ENCODE data around the gene TSHZ2.

The TSHZ2 gene

GRCh38 chr20:53244711-53245110 is 272.6 kb downstream of the TSHZ2 start:
- no peak for DNase-seq (ENCODE audit: low spot score)

GRCh38 chr20:53245574-53245973 is 273.4 kb downstream of the TSHZ2 start:
- DNase-seq (ENCODE audit: low spot score) = no peak

- no peak for DNase-seq (ENCODE audit: low spot score)
These were observed 275.4 kb downstream of the TSHZ2 start for GRCh38 chr20:53247468-53248103.

- no peak for DNase-seq (ENCODE audit: low spot score)
These were observed 278.3 kb downstream of the TSHZ2 start for GRCh38 chr20:53250456-53250855.

GRCh38 chr20:53252002-53252401 is 279.8 kb downstream of the TSHZ2 start:
- no peak for DNase-seq (ENCODE audit: low spot score)

GRCh38 chr20:53253668-53254067 is 281.5 kb downstream of the TSHZ2 start:
- DNase-seq (ENCODE audit: low spot score) = no peak

- no peak for DNase-seq (ENCODE audit: low spot score)
These were observed 283.0 kb downstream of the TSHZ2 start for GRCh38 chr20:53255102-53255710.

- DNase-seq (ENCODE audit: low spot score) = no peak
These were observed 286.6 kb downstream of the TSHZ2 start for GRCh38 chr20:53258741-53259140.

- no peak for DNase-seq (ENCODE audit: low spot score)
These were observed 288.0 kb downstream of the TSHZ2 start for GRCh38 chr20:53260168-53260567.

- no peak for DNase-seq (ENCODE audit: low spot score)
These were observed 288.4 kb downstream of the TSHZ2 start for GRCh38 chr20:53260591-53260990.

GRCh38 chr20:53262365-53262764 is 290.2 kb downstream of the TSHZ2 start:
- no peak for DNase-seq (ENCODE audit: low spot score)

GRCh38 chr20:53263554-53264438 is 291.6 kb downstream of the TSHZ2 start:
- DNase-seq (ENCODE audit: low spot score) = no peak

GRCh38 chr20:53264604-53265003 is 292.4 kb downstream of the TSHZ2 start:
- DNase-seq (ENCODE audit: low spot score) = no peak

GRCh38 chr20:53265304-53265875 is 293.2 kb downstream of the TSHZ2 start:
- no peak for DNase-seq (ENCODE audit: low spot score)

- no peak for DNase-seq (ENCODE audit: low spot score)
These were observed 297.2 kb downstream of the TSHZ2 start for GRCh38 chr20:53269380-53269779.

- no peak for DNase-seq (ENCODE audit: low spot score)
These were observed 298.7 kb downstream of the TSHZ2 start for GRCh38 chr20:53270792-53271375.

GRCh38 chr20:53274365-53274764 is 302.2 kb downstream of the TSHZ2 start:
- no peak for DNase-seq (ENCODE audit: low spot score)

GRCh38 chr20:53274807-53275206 is 302.6 kb downstream of the TSHZ2 start:
- no peak for DNase-seq (ENCODE audit: low spot score)

GRCh38 chr20:53276143-53276542 is 304.0 kb downstream of the TSHZ2 start:
- DNase-seq (ENCODE audit: low spot score) = no peak

GRCh38 chr20:53278555-53278954 is 306.4 kb downstream of the TSHZ2 start:
- DNase-seq (ENCODE audit: low spot score) = no peak

- DNase-seq (ENCODE audit: low spot score) = no peak
These were observed 307.6 kb downstream of the TSHZ2 start for GRCh38 chr20:53279735-53280134.

- no peak for DNase-seq (ENCODE audit: low spot score)
These were observed 309.5 kb downstream of the TSHZ2 start for GRCh38 chr20:53281557-53282117.

Measured in AG08396 (cell line).